Omental fat pad (tissue), 4 donors: ENCODE measurements around the gene C1QTNF9B. TPM values are rescaled to one million over a fixed set of nuclear protein-coding genes. Genes with fewer than 3 reads are reported as not detected.

Experiments used
- ATAC-seq: fragments of 150-250 bp; one replicate; pipeline ENCODE4 v1.9.1; 2016; ENCODE audit warnings: mild to moderate bottlenecking, moderate library complexity; ENCODE audit not compliant: low FRiP score
- DNase-seq: peaks from one replicate; pipeline ENCODE4 v3.0.0-alpha.2; 2019; ENCODE audit warnings: low spot score
- total RNA-seq, 4 donors: library from RNA; depleted of rRNA; stranded (reverse); fragments of >200 nt; gene quantifications; one replicate each; pipeline ENCODE4 v1.1.0, GENCODE V29; 2016
- TF ChIP-seq, protein P1 (sequence below), 3 donors: fragments of 450-650 bp; IDR thresholded peaks; one replicate each; pipeline ENCODE4 v1.5.1; 2016 to 2017; ENCODE audit warnings: antibody characterized with exemption in 3 of 3, mild to moderate bottlenecking in 3 of 3, moderate library complexity in 2 of 3

Gene C1QTNF9B
- total RNA-seq, 4 donors from 2014 or later = not detected

DNA sequence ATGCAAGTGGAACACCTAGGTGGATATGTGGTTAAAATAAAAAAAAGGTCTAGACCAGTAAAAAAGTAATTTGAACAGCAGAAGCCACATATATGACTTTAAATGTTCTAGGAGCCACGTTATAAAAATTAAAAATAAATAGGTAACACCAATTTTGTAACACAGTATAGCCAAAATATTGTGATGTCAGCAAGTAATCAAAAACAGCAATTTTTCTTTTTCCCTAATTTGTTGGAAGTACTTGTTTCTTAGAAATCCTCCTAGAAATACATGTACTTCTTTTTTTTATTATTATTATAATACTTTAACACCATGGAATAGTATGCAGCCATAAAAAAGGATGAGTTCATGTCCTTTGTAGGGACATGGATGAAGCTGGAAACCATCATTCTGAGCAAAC is 25.7 kb upstream of the C1QTNF9B start:
- DNase-seq (no peak), ATAC-seq (no peak)
- TF ChIP-seq, protein P1, sequence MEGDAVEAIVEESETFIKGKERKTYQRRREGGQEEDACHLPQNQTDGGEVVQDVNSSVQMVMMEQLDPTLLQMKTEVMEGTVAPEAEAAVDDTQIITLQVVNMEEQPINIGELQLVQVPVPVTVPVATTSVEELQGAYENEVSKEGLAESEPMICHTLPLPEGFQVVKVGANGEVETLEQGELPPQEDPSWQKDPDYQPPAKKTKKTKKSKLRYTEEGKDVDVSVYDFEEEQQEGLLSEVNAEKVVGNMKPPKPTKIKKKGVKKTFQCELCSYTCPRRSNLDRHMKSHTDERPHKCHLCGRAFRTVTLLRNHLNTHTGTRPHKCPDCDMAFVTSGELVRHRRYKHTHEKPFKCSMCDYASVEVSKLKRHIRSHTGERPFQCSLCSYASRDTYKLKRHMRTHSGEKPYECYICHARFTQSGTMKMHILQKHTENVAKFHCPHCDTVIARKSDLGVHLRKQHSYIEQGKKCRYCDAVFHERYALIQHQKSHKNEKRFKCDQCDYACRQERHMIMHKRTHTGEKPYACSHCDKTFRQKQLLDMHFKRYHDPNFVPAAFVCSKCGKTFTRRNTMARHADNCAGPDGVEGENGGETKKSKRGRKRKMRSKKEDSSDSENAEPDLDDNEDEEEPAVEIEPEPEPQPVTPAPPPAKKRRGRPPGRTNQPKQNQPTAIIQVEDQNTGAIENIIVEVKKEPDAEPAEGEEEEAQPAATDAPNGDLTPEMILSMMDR (IDR thresholded peaks at IDR 0.05) = no peak

DNA sequence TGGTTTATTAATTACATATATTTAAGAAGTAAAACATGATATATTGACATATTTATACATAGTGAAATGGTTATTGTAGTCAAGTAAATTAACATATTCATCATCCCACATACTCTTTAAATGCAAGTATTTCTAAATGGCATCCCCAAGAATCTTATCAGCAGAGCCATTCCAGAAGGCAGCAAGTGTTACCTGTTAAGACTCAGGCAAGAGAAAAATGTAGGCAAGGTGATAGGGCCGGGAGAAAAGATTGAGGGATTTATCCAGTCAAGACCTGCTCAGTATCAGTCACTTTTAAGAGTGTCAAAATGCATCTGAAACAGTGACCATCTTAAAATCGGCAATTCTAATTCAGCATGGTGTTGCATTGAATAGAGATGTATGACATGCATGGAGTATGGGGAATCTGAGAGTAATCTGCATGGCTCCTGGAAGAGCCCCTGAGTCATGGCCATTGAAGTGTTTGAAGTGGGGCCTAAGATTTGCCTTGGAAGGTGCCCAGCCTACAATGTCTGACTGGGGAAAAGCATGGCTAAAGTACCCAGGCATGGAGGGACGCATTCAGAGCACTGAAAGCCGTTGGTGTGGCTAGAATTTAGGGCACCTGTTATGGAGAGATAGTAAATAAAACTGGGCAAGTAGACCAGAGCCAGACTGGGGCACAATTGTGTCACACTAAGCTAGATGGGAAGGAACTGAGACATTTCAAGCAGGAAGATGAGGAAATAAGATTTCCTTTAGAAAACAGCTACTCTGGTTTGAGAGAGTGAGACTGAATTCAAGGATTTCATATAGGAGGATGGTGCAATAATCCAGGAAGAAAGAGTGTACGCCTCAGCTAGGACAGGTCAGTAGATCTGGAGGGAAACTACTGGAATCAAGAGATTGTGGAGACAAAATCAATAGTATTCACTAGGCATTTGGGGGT is 25.0 kb upstream of the C1QTNF9B start:
- no peak for DNase-seq
- no peak for ATAC-seq
- TF ChIP-seq, protein P1 (IDR thresholded peaks at IDR 0.05) = no peak

- ATAC-seq (peak; percentile 57), DNase-seq (no peak)
- TF ChIP-seq, protein P1 (IDR thresholded peaks at IDR 0.05) = no peak
Observed at GRCh38 chr13:23921451-23921888, 24.2 kb upstream of the C1QTNF9B start.

DNA sequence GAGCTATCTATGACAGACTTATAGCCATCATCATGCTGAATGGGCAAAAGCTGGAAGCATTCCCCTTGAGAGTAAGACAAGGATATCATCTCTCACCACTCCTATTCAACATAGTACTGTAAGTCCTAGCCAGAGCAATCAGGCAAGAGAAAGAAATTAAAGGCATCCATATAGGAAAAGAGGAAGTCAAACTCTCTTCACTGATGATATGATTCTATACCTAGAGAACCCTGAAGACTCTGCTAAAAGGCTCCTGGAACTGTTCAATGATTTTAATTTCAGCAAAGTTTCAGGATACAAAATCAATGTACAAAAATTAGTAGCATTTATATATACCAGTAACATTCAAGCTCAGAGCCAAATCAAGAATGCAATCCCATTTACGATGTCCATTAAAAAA is 21.7 kb upstream of the C1QTNF9B start:
- DNase-seq (no peak), ATAC-seq (no peak)
- TF ChIP-seq, protein P1 (IDR thresholded peaks at IDR 0.05) = no peak

GRCh38 chr13:23918208-23918607 is 20.9 kb upstream of the C1QTNF9B start:
- DNase-seq = no peak
- no peak for ATAC-seq
- TF ChIP-seq, protein P1 (IDR thresholded peaks at IDR 0.05) = no peak

GRCh38 chr13:23915308-23915707 is 18.0 kb upstream of the C1QTNF9B start:
- DNase-seq (no peak), ATAC-seq (no peak)
- TF ChIP-seq, protein P1 (IDR thresholded peaks at IDR 0.05) = no peak

DNA sequence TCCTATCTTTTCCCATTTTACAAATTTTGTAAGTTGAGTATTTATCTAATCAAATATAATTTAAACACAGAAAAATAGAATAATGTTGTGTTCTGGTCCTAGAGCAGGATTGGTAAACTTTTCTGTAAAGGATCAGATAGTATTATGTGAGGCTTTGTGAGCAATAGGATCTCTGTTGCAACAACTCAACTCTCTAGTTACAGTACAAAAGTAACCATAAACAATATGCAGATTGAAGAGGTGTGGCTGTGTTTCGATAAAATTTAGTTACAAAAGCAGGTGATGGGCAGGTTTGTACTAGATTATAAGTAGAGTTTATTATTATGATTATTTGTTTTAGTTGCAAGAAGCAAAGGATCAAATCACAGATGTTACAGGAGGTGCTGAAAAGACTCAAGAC is 15.2 kb upstream of the C1QTNF9B start:
- ATAC-seq (no peak), DNase-seq (no peak)
- TF ChIP-seq, protein P1 (IDR thresholded peaks at IDR 0.05) = no peak
